ENCODE results near the gene TPBG.
"Not testable (repeated sequence)": the region's sequence is repeated elsewhere in the genome, so short reads cannot be mapped to it uniquely, and the experiment has no call there.

TPBG gene

GRCh38 chr6:82376636-82377035, 13.0 kb downstream of the TPBG start:
- FAIRE-seq: no peak

- FAIRE-seq: no peak
Observed at GRCh38 chr6:82380566-82381185, 17.1 kb downstream of the TPBG start.

GRCh38 chr6:82381278-82381677, 17.7 kb downstream of the TPBG start:
- FAIRE-seq: no peak

GRCh38 chr6:82385102-82385501, 21.5 kb downstream of the TPBG start:
- no peak for FAIRE-seq

- FAIRE-seq: no peak
Observed at GRCh38 chr6:82385546-82385945, 21.9 kb downstream of the TPBG start.

DNA sequence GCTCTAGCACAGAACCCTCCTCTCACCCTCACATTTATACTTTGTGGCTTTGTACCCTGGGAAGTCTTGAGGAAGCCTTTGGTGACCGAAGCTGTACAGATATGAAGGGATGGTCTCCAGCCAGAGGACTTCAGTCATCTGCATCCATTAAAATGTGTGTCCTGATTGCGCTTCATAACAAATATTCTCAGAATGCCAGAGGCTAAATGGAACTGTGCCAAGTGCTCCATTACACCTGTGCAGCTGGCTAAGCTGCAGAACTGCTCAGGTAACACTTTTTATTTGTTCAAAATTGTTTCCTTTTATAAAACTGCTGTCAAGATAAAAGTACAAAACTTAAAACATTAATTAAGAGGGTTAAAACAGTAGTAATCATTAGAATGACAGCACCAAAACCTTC, 22.3 kb downstream of the TPBG start:
- FAIRE-seq: no peak

GRCh38 chr6:82394770-82395169, 31.2 kb downstream of the TPBG start:
- not testable (repeated sequence) for FAIRE-seq

DNA sequence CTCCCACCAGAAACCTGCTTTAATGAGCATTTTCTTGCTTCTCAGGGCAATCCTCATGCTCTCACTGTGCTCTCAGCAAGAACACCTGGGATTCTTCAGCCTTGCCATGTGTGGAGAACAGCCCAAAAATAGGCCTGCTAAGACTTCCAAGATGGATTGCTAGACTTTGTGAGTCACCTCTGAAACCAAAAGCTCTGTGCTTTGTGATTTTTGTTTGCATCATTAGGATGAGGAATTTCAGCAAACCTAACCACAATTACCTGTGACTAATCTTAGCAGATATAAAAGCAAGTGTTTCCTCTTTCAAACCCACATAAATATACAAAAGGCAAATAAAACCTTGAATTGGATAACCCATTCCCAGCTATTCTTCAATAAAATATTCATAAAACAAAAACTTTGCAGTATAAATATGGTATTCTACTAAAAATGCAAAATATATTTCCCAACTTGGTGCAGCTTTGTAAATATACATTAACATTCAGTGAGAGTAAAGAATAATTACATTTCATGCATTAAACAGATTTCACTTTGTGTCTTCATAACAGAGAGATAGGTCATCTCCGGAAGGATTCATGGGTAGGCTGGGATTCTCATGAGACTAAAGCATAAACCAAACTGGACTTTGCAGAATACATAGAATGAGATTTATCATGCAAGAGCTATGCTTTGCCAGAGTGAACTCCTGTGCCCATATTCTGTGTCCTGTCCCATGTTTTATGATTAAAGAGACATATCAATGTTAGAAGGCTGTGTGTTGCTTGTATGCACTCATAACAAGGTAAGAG, 33.5 kb downstream of the TPBG start:
- FAIRE-seq: no peak

GRCh38 chr6:82397962-82398692, 34.5 kb downstream of the TPBG start:
- FAIRE-seq: no peak

GRCh38 chr6:82408952-82409431, 45.4 kb downstream of the TPBG start:
- no peak for FAIRE-seq

DNA sequence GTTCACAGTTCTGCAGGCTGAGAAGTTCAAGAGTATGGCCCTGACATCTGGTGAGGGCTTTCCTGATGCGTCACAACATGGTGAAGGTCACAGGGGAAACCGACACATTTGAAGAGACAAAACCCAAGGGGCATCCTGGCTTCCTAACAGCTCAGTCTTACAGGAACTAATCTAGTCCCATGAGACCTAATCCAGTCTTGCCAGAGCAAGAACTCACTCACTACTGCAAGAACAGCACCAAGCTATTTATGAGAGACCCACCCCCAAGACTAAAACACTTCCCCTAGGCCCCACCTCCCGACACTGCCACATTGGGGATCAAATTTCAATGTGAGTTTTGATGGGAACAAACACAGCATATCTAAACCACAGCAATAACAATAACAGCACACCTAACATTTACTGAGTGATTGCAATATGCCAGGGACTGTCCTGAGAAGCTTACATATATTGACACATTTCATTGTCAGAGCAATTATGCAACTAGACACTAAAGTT, 46.6 kb downstream of the TPBG start:
- no peak for FAIRE-seq

DNA sequence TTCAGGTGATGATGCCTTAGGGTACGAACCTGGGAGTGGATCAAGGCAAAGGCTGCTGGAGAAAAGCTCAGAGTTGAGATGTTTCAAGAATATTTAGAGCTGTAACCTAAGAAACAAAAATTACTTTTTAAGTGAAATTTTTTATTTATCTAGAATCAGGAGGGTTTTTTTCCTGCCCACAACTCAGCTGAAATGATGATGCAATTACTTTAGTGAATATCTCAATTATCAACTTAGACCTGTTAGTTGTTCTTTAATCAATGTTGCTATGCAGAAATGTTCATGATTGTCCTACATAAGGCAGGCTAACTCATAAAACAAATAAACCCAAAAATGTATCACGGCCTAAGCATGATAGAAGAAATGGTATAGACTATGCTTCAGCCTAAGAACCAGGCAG, 50.3 kb downstream of the TPBG start:
- FAIRE-seq: no peak

- no peak for FAIRE-seq
Observed at GRCh38 chr6:82415820-82416219, 52.2 kb downstream of the TPBG start.

- no peak for FAIRE-seq
Observed at GRCh38 chr6:82416346-82416745, 52.7 kb downstream of the TPBG start.
